Measurements from ENCODE around the gene APPL2.

APPL2 gene

GRCh38 chr12:105233041-105233905, 2.7 kb downstream of the APPL2 start:
- H3K4me2 ChIP-seq (ENCODE audit: insufficient read depth, low read length, poor library complexity, severe bottlenecking) = no peak overlapping the region
- H3K18ac ChIP-seq (ENCODE audit: low read length) = no peak overlapping the region
- WGBS, 2 donors (ENCODE audit: extremely low coverage in 2 of 2, insufficient read length in 2 of 2, insufficient replicate concordance in 1 of 2) = no CpG with 5 or more reads among the region's 4 CpGs
- no peak overlapping the region for H3K14ac ChIP-seq (ENCODE audit: low read length)
- no peak overlapping the region for H2BK5ac ChIP-seq (ENCODE audit: low read length)
- H3K9ac ChIP-seq (ENCODE audit: low read depth, low read length, poor library complexity) = no peak overlapping the region
- no peak overlapping the region for H2BK15ac ChIP-seq (ENCODE audit: low read length)
- no peak overlapping the region for H3K23ac ChIP-seq (ENCODE audit: low read depth, low read length, poor library complexity)
- no peaks in the 10 kb centered on the region for H3K9me3 ChIP-seq (replicated peaks in 1 of 2; ENCODE audit: control insufficient read depth in 2 of 2, insufficient read depth in 1 of 2, low read depth in 1 of 2, low read length in 2 of 2)
- peak overlapping the region in 1 of 2 donors; percentile 34 for H3K4me3 ChIP-seq (ENCODE audit: low read length in 2 of 2)
- no peak overlapping the region for H2AK5ac ChIP-seq (ENCODE audit: low read depth, low read length)
- H3K79me1 ChIP-seq (ENCODE audit: low read depth, low read length) = no peaks in the 10 kb centered on the region
- H3K4me1 ChIP-seq (ENCODE audit: control insufficient read depth in 2 of 2, insufficient read depth in 1 of 2, low read depth in 1 of 2, low read length in 2 of 2) = peaks cover 8 to 33% of the 10 kb centered on the region in 2 donors
- H4K91ac ChIP-seq (ENCODE audit: low read depth, low read length, poor library complexity) = no peak overlapping the region
- no peak overlapping the region for H3K4ac ChIP-seq (ENCODE audit: low read length)
- peaks cover 0 to under 1% (median 0%) of the 10 kb centered on the region in 3 experiments for H3K27me3 ChIP-seq (ENCODE audit: control insufficient read depth in 3 of 3, insufficient read depth in 3 of 3, low read depth in 1 of 3, low read length in 3 of 3)
- peak overlapping the region; percentile 46 for H2AFZ ChIP-seq (ENCODE audit: low read length)
- H3K27ac ChIP-seq (replicated peaks; ENCODE audit: low read length) = no peak overlapping the region
- H3K36me3 ChIP-seq (replicated peaks in 1 of 2; ENCODE audit: control insufficient read depth in 2 of 2, insufficient read depth in 2 of 2, low read length in 2 of 2) = peaks cover 0 to 34% of the 10 kb centered on the region in 2 donors
- no peak overlapping the region for H4K8ac ChIP-seq (ENCODE audit: low read depth, low read length)
- no peak overlapping the region for H2BK120ac ChIP-seq (ENCODE audit: low read depth, low read length)
- DNase-seq (ENCODE audit: low spot score) = no peak
- no peak overlapping the region for H2BK12ac ChIP-seq (ENCODE audit: low read length)

- no peak overlapping the region for H2AK5ac ChIP-seq (ENCODE audit: low read depth, low read length)
- no peak overlapping the region for H2BK12ac ChIP-seq (ENCODE audit: low read length)
- no peak overlapping the region for H3K4ac ChIP-seq (ENCODE audit: low read length)
- no peak overlapping the region for H2BK5ac ChIP-seq (ENCODE audit: low read length)
- no peak overlapping the region for H4K8ac ChIP-seq (ENCODE audit: low read depth, low read length)
- H3K9ac ChIP-seq (ENCODE audit: low read depth, low read length, poor library complexity) = no peak overlapping the region
- H3K79me1 ChIP-seq (ENCODE audit: low read depth, low read length) = no peaks in the 10 kb centered on the region
- H3K27me3 ChIP-seq (ENCODE audit: control insufficient read depth in 3 of 3, insufficient read depth in 3 of 3, low read depth in 1 of 3, low read length in 3 of 3) = no peaks in the 10 kb centered on the region
- no peak overlapping the region for H2AFZ ChIP-seq (ENCODE audit: low read length)
- no peak overlapping the region for H3K14ac ChIP-seq (ENCODE audit: low read length)
- no peak overlapping the region for H3K23ac ChIP-seq (ENCODE audit: low read depth, low read length, poor library complexity)
- no peak overlapping the region for H2BK15ac ChIP-seq (ENCODE audit: low read length)
- no peak overlapping the region for H4K91ac ChIP-seq (ENCODE audit: low read depth, low read length, poor library complexity)
- H3K27ac ChIP-seq (replicated peaks; ENCODE audit: low read length) = no peak overlapping the region
- no peak overlapping the region for H3K18ac ChIP-seq (ENCODE audit: low read length)
- H3K9me3 ChIP-seq (replicated peaks in 1 of 2; ENCODE audit: control insufficient read depth in 2 of 2, insufficient read depth in 1 of 2, low read depth in 1 of 2, low read length in 2 of 2) = no peaks in the 10 kb centered on the region
- peaks cover 8 to 33% of the 10 kb centered on the region in 2 donors for H3K4me1 ChIP-seq (ENCODE audit: control insufficient read depth in 2 of 2, insufficient read depth in 1 of 2, low read depth in 1 of 2, low read length in 2 of 2)
- WGBS, 2 donors (ENCODE audit: extremely low coverage in 2 of 2, insufficient read length in 2 of 2, insufficient replicate concordance in 1 of 2) = no CpG with 5 or more reads among the region's 5 CpGs
- no peak overlapping the region for H3K4me3 ChIP-seq (ENCODE audit: low read length in 2 of 2)
- H3K36me3 ChIP-seq (replicated peaks in 1 of 2; ENCODE audit: control insufficient read depth in 2 of 2, insufficient read depth in 2 of 2, low read length in 2 of 2) = peaks cover 3 to 52% of the 10 kb centered on the region in 2 donors
- DNase-seq (ENCODE audit: low spot score) = no peak
- no peak overlapping the region for H2BK120ac ChIP-seq (ENCODE audit: low read depth, low read length)
- no peak overlapping the region for H3K4me2 ChIP-seq (ENCODE audit: insufficient read depth, low read length, poor library complexity, severe bottlenecking)
Measured at GRCh38 chr12:105231396-105231795, 4.6 kb downstream of the APPL2 start.

- Histone ChIP-seq H2AK5ac (ENCODE audit: low read depth, low read length) (no peak overlapping the region), H2BK120ac (ENCODE audit: low read depth, low read length) (no peak overlapping the region), H3K27me3 (ENCODE audit: control insufficient read depth in 3 of 3, insufficient read depth in 3 of 3, low read depth in 1 of 3, low read length in 3 of 3) (no peaks in the 10 kb centered on the region), H4K8ac (ENCODE audit: low read depth, low read length) (no peak overlapping the region), H3K4me2 (ENCODE audit: insufficient read depth, low read length, poor library complexity, severe bottlenecking) (no peak overlapping the region), H3K36me3 (replicated peaks in 1 of 2; ENCODE audit: control insufficient read depth in 2 of 2, insufficient read depth in 2 of 2, low read length in 2 of 2) (peaks cover 4 to 73% of the 10 kb centered on the region in 2 donors), H3K23ac (ENCODE audit: low read depth, low read length, poor library complexity) (no peak overlapping the region), H3K4me1 (ENCODE audit: control insufficient read depth in 2 of 2, insufficient read depth in 1 of 2, low read depth in 1 of 2, low read length in 2 of 2) (peaks cover 8 to 31% of the 10 kb centered on the region in 2 donors), H4K91ac (ENCODE audit: low read depth, low read length, poor library complexity) (no peak overlapping the region), H3K4me3 (ENCODE audit: low read length in 2 of 2) (no peak overlapping the region), H2BK15ac (ENCODE audit: low read length) (no peak overlapping the region), H3K79me1 (ENCODE audit: low read depth, low read length) (no peaks in the 10 kb centered on the region), H2AFZ (ENCODE audit: low read length) (no peak overlapping the region), H3K27ac (replicated peaks; ENCODE audit: low read length) (no peak overlapping the region), H3K18ac (ENCODE audit: low read length) (no peak overlapping the region), H3K9me3 (replicated peaks in 1 of 2; ENCODE audit: control insufficient read depth in 2 of 2, insufficient read depth in 1 of 2, low read depth in 1 of 2, low read length in 2 of 2) (no peaks in the 10 kb centered on the region), H3K9ac (ENCODE audit: low read depth, low read length, poor library complexity) (no peak overlapping the region), H2BK5ac (ENCODE audit: low read length) (no peak overlapping the region), H3K14ac (ENCODE audit: low read length) (no peak overlapping the region), H2BK12ac (ENCODE audit: low read length) (no peak overlapping the region), H3K4ac (ENCODE audit: low read length) (no peak overlapping the region)
- no peak for DNase-seq (ENCODE audit: low spot score)
- WGBS, 2 donors (ENCODE audit: extremely low coverage in 2 of 2, insufficient read length in 2 of 2, insufficient replicate concordance in 1 of 2) = no CpG with 5 or more reads among the region's 2 CpGs
Measured at GRCh38 chr12:105229371-105229770, 6.6 kb downstream of the APPL2 start.

- peaks cover 6 to 27% of the 10 kb centered on the region in 2 donors for H3K4me1 ChIP-seq (ENCODE audit: control insufficient read depth in 2 of 2, insufficient read depth in 1 of 2, low read depth in 1 of 2, low read length in 2 of 2)
Measured at GRCh38 chr12:105228966-105229365, 7.0 kb downstream of the APPL2 start.

More at GRCh38 chr12:105228966-105229365, 7.0 kb downstream of the APPL2 start:
- no peaks in the 10 kb centered on the region for H3K9me3 ChIP-seq (replicated peaks in 1 of 2; ENCODE audit: control insufficient read depth in 2 of 2, insufficient read depth in 1 of 2, low read depth in 1 of 2, low read length in 2 of 2)
- no peaks in the 10 kb centered on the region for H3K79me1 ChIP-seq (ENCODE audit: low read depth, low read length)
- H4K8ac ChIP-seq (ENCODE audit: low read depth, low read length) = no peak overlapping the region
- H3K23ac ChIP-seq (ENCODE audit: low read depth, low read length, poor library complexity) = no peak overlapping the region
- no peak overlapping the region for H2AFZ ChIP-seq (ENCODE audit: low read length)
- DNase-seq (ENCODE audit: low spot score) = no peak
- no peak overlapping the region for H3K14ac ChIP-seq (ENCODE audit: low read length)
- H2BK120ac ChIP-seq (ENCODE audit: low read depth, low read length) = no peak overlapping the region
- no peak overlapping the region for H3K18ac ChIP-seq (ENCODE audit: low read length)
- no peak overlapping the region for H3K4me3 ChIP-seq (ENCODE audit: low read length in 2 of 2)
- no CpG with 5 or more reads among the region's 8 CpGs for WGBS, 2 donors (ENCODE audit: extremely low coverage in 2 of 2, insufficient read length in 2 of 2, insufficient replicate concordance in 1 of 2)
- H3K4me2 ChIP-seq (ENCODE audit: insufficient read depth, low read length, poor library complexity, severe bottlenecking) = no peak overlapping the region
- H4K91ac ChIP-seq (ENCODE audit: low read depth, low read length, poor library complexity) = no peak overlapping the region
- no peak overlapping the region for H2BK5ac ChIP-seq (ENCODE audit: low read length)
- no peak overlapping the region for H3K27ac ChIP-seq (replicated peaks; ENCODE audit: low read length)
- H3K4ac ChIP-seq (ENCODE audit: low read length) = no peak overlapping the region
- H2BK15ac ChIP-seq (ENCODE audit: low read length) = no peak overlapping the region
- H3K27me3 ChIP-seq (ENCODE audit: control insufficient read depth in 3 of 3, insufficient read depth in 3 of 3, low read depth in 1 of 3, low read length in 3 of 3) = no peaks in the 10 kb centered on the region
- H2AK5ac ChIP-seq (ENCODE audit: low read depth, low read length) = no peak overlapping the region
- no peak overlapping the region for H3K9ac ChIP-seq (ENCODE audit: low read depth, low read length, poor library complexity)
- peaks cover 4 to 77% of the 10 kb centered on the region in 2 donors for H3K36me3 ChIP-seq (replicated peaks in 1 of 2; ENCODE audit: control insufficient read depth in 2 of 2, insufficient read depth in 2 of 2, low read length in 2 of 2)
- no peak overlapping the region for H2BK12ac ChIP-seq (ENCODE audit: low read length)

Measured in neuronal stem cell (in vitro differentiated cells).